WI38 (cell line): ENCODE results near the gene TIGAR.

Source experiments
- H3K4me3 ChIP-seq: 2 replicates; pipeline ENCODE4 v1.5.1; 2011; ENCODE audit warnings: low read depth, mild to moderate bottlenecking, control low read depth, low read length
- TF ChIP-seq, protein P1 (sequence below): IDR thresholded peaks from 2 replicates; pipeline ENCODE4 v1.5.1; 2012; ENCODE audit warnings: low read depth, mild to moderate bottlenecking, control low read depth, low read length

TIGAR gene

GRCh38 chr12:4380332-4380731, 59.3 kb downstream of the TIGAR start:
- TF ChIP-seq, protein P1, sequence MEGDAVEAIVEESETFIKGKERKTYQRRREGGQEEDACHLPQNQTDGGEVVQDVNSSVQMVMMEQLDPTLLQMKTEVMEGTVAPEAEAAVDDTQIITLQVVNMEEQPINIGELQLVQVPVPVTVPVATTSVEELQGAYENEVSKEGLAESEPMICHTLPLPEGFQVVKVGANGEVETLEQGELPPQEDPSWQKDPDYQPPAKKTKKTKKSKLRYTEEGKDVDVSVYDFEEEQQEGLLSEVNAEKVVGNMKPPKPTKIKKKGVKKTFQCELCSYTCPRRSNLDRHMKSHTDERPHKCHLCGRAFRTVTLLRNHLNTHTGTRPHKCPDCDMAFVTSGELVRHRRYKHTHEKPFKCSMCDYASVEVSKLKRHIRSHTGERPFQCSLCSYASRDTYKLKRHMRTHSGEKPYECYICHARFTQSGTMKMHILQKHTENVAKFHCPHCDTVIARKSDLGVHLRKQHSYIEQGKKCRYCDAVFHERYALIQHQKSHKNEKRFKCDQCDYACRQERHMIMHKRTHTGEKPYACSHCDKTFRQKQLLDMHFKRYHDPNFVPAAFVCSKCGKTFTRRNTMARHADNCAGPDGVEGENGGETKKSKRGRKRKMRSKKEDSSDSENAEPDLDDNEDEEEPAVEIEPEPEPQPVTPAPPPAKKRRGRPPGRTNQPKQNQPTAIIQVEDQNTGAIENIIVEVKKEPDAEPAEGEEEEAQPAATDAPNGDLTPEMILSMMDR = no peak

GRCh38 chr12:4383304-4383865, 62.4 kb downstream of the TIGAR start:
- TF ChIP-seq, protein P1 = no peak
- no peak overlapping the region for H3K4me3 ChIP-seq

More at GRCh38 chr12:4380332-4380731, 59.3 kb downstream of the TIGAR start:
- no peak overlapping the region for H3K4me3 ChIP-seq

- no peak overlapping the region for H3K4me3 ChIP-seq
- TF ChIP-seq, protein P1 = no peak
These were observed 65.8 kb downstream of the TIGAR start for GRCh38 chr12:4386801-4387200.

DNA sequence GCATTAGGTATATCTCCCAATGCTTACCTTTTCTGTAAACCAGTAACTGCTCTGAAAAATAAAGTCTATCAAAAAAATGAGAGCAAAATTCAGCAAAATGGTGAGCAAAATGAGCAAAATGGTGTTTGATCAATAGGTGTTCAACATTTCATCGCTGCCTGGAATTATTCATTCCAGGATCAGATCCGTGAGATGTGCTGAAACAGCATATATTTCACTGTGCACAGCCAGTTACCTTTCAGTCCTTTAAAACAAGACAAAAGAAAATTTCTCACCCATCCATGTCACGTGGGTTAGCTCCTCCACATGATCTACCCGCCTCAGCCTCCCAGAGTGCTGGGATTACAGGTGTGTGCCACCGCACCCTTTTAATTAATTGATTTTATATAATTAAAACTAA, 66.6 kb downstream of the TIGAR start:
- H3K4me3 ChIP-seq = no peak overlapping the region
- TF ChIP-seq, protein P1 = no peak

DNA sequence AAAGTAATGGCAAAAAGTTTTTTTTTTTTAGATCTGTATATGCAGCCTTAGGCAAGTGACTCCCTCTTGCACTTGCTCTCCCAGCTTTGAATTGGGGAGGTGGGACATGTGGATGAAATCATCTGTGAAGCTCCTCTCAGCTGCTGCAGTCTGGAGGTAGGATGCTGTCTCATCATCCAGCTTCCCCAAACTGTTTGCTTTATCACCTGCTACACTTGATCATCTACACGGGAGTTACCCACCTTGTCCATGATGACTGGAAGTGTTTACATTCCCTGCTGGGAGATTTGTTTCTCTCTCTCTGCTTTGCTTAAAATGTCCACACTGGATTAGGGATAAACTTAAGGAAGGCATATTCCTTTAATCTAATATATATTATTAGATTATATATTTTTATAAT, 67.0 kb downstream of the TIGAR start:
- TF ChIP-seq, protein P1 = no peak
- H3K4me3 ChIP-seq = no peak overlapping the region

GRCh38 chr12:4388662-4389061, 67.6 kb downstream of the TIGAR start:
- TF ChIP-seq, protein P1 = no peak
- no peak overlapping the region for H3K4me3 ChIP-seq

DNA sequence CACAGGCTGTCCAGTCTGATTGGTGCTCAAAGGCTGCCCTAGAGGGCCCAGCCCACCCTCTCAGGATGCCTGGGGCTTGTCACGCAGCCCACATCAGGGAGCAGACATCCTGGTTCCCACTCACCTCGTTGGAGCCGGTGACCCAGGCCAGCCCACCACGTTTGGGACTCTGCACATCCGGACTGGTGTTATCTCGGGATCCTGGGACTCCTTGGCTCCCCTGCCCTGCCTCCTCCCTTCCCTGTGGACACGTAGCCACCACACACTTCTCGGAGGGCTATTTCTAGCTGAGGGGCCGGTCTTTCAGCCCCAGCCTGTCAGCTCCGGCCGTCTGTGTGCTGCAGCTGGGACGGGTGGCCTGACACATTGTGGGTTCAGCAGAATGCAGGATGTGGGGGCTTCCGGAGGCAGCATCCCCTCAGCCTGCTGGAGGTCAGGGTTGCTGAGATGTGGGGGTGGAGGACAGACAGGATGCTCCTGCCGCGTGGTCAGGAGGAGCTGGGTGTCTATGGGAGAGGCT, 71.3 kb downstream of the TIGAR start:
- H3K4me3 ChIP-seq = no peak overlapping the region
- TF ChIP-seq, protein P1 = no peak
